ENCODE data around the gene PDLIM3.
A peak's percentile ranks its signal among the peaks of the same experiment; 100 is the strongest.

PDLIM3 gene

DNA sequence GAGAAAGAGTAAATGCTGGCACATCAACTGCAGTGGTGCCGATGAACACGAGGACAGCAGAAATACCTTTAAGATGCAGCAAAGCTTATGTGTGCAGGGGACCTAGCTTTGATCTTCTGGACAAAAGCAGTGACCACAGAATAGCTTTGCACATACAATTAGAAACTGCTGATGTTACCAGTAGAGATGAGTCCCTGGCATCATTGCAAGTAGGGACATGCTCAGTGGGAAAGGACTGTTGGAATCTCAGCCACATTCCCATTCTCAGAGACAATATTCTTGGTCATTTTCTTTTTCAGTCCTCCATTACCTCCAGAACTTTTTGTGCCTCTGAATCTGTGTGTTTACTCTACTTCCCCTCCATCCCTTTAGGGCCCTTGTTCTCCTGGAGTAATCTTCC, 16.9 kb upstream of the PDLIM3 start:
- DNase-seq (ENCODE audit: insufficient read length, low spot score), result no peak
- FAIRE-seq, result peak; percentile 29
- TF ChIP-seq, protein P1, sequence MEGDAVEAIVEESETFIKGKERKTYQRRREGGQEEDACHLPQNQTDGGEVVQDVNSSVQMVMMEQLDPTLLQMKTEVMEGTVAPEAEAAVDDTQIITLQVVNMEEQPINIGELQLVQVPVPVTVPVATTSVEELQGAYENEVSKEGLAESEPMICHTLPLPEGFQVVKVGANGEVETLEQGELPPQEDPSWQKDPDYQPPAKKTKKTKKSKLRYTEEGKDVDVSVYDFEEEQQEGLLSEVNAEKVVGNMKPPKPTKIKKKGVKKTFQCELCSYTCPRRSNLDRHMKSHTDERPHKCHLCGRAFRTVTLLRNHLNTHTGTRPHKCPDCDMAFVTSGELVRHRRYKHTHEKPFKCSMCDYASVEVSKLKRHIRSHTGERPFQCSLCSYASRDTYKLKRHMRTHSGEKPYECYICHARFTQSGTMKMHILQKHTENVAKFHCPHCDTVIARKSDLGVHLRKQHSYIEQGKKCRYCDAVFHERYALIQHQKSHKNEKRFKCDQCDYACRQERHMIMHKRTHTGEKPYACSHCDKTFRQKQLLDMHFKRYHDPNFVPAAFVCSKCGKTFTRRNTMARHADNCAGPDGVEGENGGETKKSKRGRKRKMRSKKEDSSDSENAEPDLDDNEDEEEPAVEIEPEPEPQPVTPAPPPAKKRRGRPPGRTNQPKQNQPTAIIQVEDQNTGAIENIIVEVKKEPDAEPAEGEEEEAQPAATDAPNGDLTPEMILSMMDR (IDR thresholded peaks at IDR 0.05; ENCODE audit: insufficient read depth, missing control alignments), result no peak

DNA sequence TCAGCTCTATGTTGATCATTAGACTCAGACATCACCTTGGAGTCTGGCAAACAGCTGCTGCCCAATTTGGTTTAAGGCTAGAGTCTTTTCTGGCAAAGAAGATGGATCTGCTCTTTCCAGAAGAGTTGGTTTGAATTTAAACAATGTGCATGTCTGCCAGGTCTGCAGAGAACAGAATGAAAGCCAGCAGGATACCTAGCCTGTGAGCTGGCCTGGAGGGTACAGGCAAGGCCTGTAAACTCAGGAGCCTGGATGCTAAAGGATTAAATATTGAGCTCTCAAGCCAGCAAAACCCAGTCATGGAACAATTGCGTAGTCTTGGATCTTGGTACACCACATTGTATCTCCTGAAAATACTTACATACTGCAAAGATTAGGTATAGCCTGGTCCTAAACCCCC, 15.6 kb upstream of the PDLIM3 start:
- no peak for DNase-seq (ENCODE audit: insufficient read length, low spot score)
- no peak for FAIRE-seq
- TF ChIP-seq, protein P1 (IDR thresholded peaks at IDR 0.05; ENCODE audit: insufficient read depth, missing control alignments), result no peak

DNA sequence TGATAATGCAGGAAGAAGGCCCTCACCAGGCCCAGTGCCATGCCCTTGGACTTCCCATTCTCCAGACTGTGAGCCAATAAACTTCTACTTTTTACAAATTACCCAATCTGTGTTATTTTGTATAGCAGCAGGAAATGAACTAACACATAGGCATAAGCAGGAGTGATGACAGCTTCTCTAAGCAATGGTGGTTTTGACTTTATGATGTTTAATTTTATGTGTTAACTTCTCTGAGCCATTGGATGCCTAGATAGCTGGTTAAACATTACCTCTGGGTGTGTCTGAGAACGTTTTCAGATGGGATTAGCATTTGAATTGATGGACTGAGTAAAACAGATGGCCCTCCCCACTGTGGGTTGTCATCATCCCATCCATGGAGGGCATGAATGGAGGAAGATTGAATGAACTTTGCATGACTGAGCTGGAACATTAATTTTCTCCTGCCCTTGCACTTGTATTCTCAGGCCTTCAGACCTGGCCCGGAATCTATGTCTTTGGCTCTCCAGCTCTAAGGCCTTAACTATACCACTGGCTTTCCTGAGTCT, 13.9 kb upstream of the PDLIM3 start:
- FAIRE-seq (no peak), DNase-seq (ENCODE audit: insufficient read length, low spot score) (no peak)
- TF ChIP-seq, protein P1 (IDR thresholded peaks at IDR 0.05; ENCODE audit: insufficient read depth, missing control alignments), result no peak

DNA sequence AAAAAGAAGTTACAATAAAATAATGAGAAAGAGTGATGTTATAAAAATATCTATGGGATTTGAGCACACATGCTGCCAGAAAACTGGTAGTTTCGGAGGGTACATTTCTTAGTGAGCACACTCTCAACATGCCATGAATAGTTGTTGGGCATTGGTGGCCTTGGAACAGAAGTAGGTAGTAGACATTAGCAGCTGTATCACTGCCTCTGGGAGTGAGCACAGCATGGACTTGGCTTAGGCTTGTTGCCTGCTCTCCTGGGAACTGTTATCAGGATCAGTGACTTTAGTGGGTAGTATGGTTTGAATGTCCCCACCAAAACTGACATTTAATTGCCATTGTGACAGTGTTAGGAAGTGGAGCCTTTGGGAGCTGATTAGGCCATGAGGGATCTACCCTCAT, 13.3 kb upstream of the PDLIM3 start:
- TF ChIP-seq, protein P1 (IDR thresholded peaks at IDR 0.05; ENCODE audit: insufficient read depth, missing control alignments), result no peak
- FAIRE-seq, result no peak
- no peak for DNase-seq (ENCODE audit: insufficient read length, low spot score)

DNA sequence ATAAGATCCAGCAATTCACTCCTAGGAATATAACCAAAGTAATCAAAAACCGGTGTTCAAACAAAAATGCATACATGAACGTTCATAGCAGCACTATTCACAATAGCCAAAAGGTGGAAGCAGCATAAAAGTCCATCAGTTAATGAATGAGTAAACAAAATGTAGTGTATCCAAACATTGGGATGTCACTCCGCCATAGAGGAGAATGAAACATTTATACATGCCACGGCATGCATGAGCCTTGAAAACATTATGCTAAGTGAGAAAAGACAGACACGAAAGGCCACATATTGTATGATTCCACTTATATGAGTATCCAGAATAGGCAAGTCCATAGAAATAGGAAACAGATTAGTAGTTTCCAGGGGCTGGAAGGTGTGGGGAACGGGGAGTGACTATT, 11.0 kb upstream of the PDLIM3 start:
- FAIRE-seq (no peak), DNase-seq (ENCODE audit: insufficient read length, low spot score) (no peak)
- TF ChIP-seq, protein P1 (IDR thresholded peaks at IDR 0.05; ENCODE audit: insufficient read depth, missing control alignments), result no peak

DNA sequence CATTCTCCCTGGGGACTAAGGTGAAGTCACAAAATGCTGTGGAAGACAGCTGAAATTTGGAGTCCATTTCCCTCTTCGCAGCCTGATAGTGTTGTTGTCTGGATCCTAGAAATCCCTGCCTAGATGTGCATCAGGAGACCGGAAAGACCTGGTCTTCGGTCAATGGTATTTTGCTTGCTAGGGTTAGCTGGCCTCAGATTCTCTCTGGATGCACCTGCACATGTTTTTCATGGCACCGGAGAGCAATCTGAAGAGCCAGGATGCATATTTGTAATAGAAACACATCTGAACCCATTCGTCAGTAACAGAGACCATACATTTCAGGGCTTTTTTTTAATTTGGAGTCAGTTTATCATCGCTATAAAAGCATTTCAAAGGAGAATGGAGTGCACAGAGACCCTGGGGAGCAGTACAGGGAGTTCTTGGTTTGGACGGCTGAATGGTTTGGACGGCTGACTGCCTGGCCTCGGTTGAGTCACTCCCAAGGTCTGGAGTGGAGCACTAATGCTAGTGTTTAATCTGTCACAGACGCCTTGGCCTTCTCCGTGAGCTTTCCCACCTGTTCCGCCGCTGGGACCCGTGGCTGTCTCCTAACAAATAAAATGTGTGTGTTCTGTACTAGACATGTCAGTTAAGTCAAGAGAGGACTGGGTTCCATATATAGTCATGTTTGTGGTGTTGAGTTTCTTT, 7.5 kb upstream of the PDLIM3 start:
- TF ChIP-seq, protein P1 (IDR thresholded peaks at IDR 0.05; ENCODE audit: insufficient read depth, missing control alignments), result no peak
- DNase-seq (ENCODE audit: insufficient read length, low spot score), result no peak
- FAIRE-seq, result no peak

DNA sequence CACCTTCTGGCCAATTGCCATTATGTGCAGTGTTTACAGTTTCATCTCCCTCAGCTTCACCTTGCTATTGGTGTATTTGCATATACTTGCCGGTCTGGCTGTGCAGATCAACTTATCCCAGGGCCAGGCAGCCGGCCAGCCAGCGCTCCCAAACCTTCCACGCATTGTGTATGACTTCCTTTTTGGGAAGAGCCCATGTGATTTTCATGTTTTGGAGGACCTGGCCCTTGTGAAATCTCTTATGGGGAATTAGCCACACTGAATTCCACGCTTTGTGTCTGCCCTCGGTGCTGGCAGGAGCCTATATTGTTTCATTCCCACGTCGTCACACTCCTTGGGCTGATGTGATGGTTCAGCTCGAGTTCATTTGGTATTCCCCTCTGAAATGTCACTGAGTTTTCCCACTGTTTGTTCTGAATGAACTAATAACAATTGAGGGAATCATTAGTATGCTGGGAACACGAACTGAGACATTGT, 6.0 kb upstream of the PDLIM3 start:
- TF ChIP-seq, protein P1 (IDR thresholded peaks at IDR 0.05; ENCODE audit: insufficient read depth, missing control alignments), result no peak
- no peak for FAIRE-seq
- DNase-seq (ENCODE audit: insufficient read length, low spot score), result no peak
